Left hindlimb (tissue), 1 donor: ENCODE results near the gene LAMA5.

ENCODE experiments used
- DNase-seq: peaks from one replicate; pipeline ENCODE4 v3.0.0-alpha.2; 2018

The LAMA5 gene

GRCh38 chr20:62313021-62313420 is 54.1 kb downstream of the LAMA5 start:
- DNase-seq, result no peak

GRCh38 chr20:62312662-62312977 is 54.5 kb downstream of the LAMA5 start:
- no peak for DNase-seq

- DNase-seq, result no peak
These were observed 55.1 kb downstream of the LAMA5 start for GRCh38 chr20:62311832-62312661.

GRCh38 chr20:62311150-62311549 is 56.0 kb downstream of the LAMA5 start:
- no peak for DNase-seq

- DNase-seq, result no peak
These were observed 56.4 kb downstream of the LAMA5 start for GRCh38 chr20:62310757-62311121.

GRCh38 chr20:62309947-62310756 is 57.0 kb downstream of the LAMA5 start:
- DNase-seq, result no peak

- no peak for DNase-seq
These were observed 57.7 kb downstream of the LAMA5 start for GRCh38 chr20:62309198-62309944.

- no peak for DNase-seq
These were observed 58.9 kb downstream of the LAMA5 start for GRCh38 chr20:62308102-62308822.

GRCh38 chr20:62307226-62308101 is 59.6 kb downstream of the LAMA5 start:
- DNase-seq, result no peak

- no peak for DNase-seq
These were observed 60.5 kb downstream of the LAMA5 start for GRCh38 chr20:62306414-62307187.

- no peak for DNase-seq
These were observed 61.2 kb downstream of the LAMA5 start for GRCh38 chr20:62305765-62306413.

- no peak for DNase-seq
These were observed 61.9 kb downstream of the LAMA5 start for GRCh38 chr20:62305149-62305764.

GRCh38 chr20:62304331-62305148 is 62.6 kb downstream of the LAMA5 start:
- no peak for DNase-seq

GRCh38 chr20:62303340-62304226 is 63.5 kb downstream of the LAMA5 start:
- DNase-seq, result no peak

- no peak for DNase-seq
These were observed 64.1 kb downstream of the LAMA5 start for GRCh38 chr20:62303062-62303339.

- DNase-seq, result peak; percentile 98
These were observed 64.6 kb downstream of the LAMA5 start, which contains the start of gene ADRM1 for GRCh38 chr20:62302341-62303061. Gene ADRM1 (plus strand): TSS chr20:62302997. CDS start chr20:62303569, 572 bp downstream.

GRCh38 chr20:62301773-62302340 is 65.3 kb downstream of the LAMA5 start:
- DNase-seq, result peak; percentile 90
